AG10803 (cell line): Measurements from ENCODE around the gene ENO4.

ENCODE experiments used
- DNase-seq: peaks from one replicate; pipeline ENCODE4 v3.0.0; 2010; ENCODE audit warnings: low read depth
- H3K4me3 ChIP-seq: 2 replicates; pipeline ENCODE4 v1.5.1; 2011; ENCODE audit warnings: mild to moderate bottlenecking, low read length, control low read depth
- CTCF ChIP-seq: conservative IDR thresholded peaks from 2 replicates; pipeline ENCODE4 v1.5.1; 2011; ENCODE audit warnings: mild to moderate bottlenecking, low read length, control low read depth, inconsistent platforms

Gene ENO4

GRCh38 chr10:116919706-116920105 lies 70.4 kb downstream of the ENO4 start:
- H3K4me3 ChIP-seq: no peak overlapping the region
- DNase-seq: no peak
- no peak for TF ChIP-seq CTCF

- TF ChIP-seq CTCF: no peak
- DNase-seq: no peak
- H3K4me3 ChIP-seq: no peak overlapping the region
These were observed 75.8 kb downstream of the ENO4 start for GRCh38 chr10:116925056-116925455.

GRCh38 chr10:116926426-116926825 lies 77.1 kb downstream of the ENO4 start:
- no peak for TF ChIP-seq CTCF
- no peak overlapping the region for H3K4me3 ChIP-seq
- DNase-seq: no peak

- no peak overlapping the region for H3K4me3 ChIP-seq
- TF ChIP-seq CTCF: no peak
- no peak for DNase-seq
These were observed 82.5 kb downstream of the ENO4 start for GRCh38 chr10:116931806-116932205.
